Measurements from ENCODE around the gene PCED1B. TPM values are rescaled to one million over a fixed set of nuclear protein-coding genes. Genes with fewer than 3 reads are reported as not detected.

Gene PCED1B
- total and polyA plus RNA-seq, 4 donors: 2.2 to 8.2 (median 3.8) TPM

DNA sequence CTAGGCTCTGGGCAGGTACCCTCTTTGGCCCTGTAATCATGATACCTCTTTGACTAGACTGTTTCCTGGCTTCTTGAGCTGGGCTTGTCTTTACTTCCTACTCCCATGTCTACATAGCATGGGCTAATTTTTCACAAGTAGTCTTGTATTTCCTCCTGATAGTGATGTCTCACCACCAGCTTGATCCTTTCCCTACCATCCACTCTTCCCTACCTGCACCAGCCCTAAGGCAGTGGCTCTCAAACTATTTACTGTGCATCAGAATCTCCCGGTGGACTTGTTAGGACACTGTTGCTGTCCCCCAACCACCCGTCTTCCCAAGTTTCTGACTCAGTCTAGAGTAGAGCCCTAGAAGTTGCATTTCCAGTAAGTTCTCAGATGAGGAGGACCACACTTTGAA is 163.0 kb downstream of the PCED1B start:
- DNase-seq (no peak), ATAC-seq (ENCODE audit: insufficient read depth, low FRiP score) (no peak)
- Histone ChIP-seq H3K9me3 (ENCODE audit: control insufficient read depth in 4 of 4, insufficient read depth in 3 of 4, low read length in 3 of 4) (no peaks in the 10 kb centered on the region), H3K4me1 (ENCODE audit: control insufficient read depth in 5 of 5, insufficient read depth in 5 of 5, low read length in 5 of 5) (peaks cover 0 to 2% (median 0%) of the 10 kb centered on the region in 5 donors), H3K27me3 (ENCODE audit: control insufficient read depth in 3 of 3, insufficient read depth in 3 of 3, low read length in 2 of 3) (no peaks in the 10 kb centered on the region), H3K4me3 (no peak overlapping the region), H3K27ac (ENCODE audit: low read depth in 1 of 2, low read length in 1 of 2) (no peak overlapping the region), H3K9ac (ENCODE audit: insufficient read depth in 1 of 2, low read length in 2 of 2) (no peak overlapping the region), H3K36me3 (ENCODE audit: control insufficient read depth in 4 of 4, insufficient read depth in 4 of 4, low read length in 4 of 4) (no peaks in the 10 kb centered on the region)
- 94 to 96% methylated on average over 2 of the region's 2 CpGs for WGBS, 2 donors
- TF ChIP-seq, protein P1, sequence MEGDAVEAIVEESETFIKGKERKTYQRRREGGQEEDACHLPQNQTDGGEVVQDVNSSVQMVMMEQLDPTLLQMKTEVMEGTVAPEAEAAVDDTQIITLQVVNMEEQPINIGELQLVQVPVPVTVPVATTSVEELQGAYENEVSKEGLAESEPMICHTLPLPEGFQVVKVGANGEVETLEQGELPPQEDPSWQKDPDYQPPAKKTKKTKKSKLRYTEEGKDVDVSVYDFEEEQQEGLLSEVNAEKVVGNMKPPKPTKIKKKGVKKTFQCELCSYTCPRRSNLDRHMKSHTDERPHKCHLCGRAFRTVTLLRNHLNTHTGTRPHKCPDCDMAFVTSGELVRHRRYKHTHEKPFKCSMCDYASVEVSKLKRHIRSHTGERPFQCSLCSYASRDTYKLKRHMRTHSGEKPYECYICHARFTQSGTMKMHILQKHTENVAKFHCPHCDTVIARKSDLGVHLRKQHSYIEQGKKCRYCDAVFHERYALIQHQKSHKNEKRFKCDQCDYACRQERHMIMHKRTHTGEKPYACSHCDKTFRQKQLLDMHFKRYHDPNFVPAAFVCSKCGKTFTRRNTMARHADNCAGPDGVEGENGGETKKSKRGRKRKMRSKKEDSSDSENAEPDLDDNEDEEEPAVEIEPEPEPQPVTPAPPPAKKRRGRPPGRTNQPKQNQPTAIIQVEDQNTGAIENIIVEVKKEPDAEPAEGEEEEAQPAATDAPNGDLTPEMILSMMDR (IDR thresholded peaks at IDR 0.05; ENCODE audit: control extremely low read depth, extremely low read depth): no peak

DNA sequence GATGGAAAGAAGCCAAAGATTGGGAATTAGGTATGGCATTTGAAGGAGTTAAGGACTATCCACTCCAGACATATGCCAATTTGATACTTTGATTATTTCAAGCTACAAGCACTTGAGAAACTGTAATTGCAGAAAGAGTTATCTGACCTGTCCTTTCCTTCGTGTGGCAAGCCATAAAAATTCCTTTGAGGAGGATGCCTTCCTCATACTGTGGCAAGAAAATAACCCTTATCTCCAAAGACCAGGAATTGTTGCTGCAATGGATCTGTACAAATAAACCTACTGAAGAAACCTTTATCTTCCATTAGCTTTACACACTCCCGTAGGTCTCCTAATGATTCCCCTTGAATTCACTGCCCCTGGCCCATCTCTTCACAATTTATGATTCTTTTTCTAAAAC is 165.4 kb downstream of the PCED1B start:
- H3K4me1 ChIP-seq (ENCODE audit: control insufficient read depth in 5 of 5, insufficient read depth in 5 of 5, low read length in 5 of 5): no peaks in the 10 kb centered on the region
- WGBS, 2 donors: 73 to 85% methylated on average over 2 of the region's 2 CpGs
- ATAC-seq (ENCODE audit: insufficient read depth, low FRiP score) (no peak), DNase-seq (no peak)
- TF ChIP-seq, protein P1 (IDR thresholded peaks at IDR 0.05; ENCODE audit: control extremely low read depth, extremely low read depth): no peak
- H3K9me3 ChIP-seq (ENCODE audit: control insufficient read depth in 4 of 4, insufficient read depth in 3 of 4, low read length in 3 of 4): no peaks in the 10 kb centered on the region
- no peak overlapping the region for H3K27ac ChIP-seq (ENCODE audit: low read depth in 1 of 2, low read length in 1 of 2)
- H3K4me3 ChIP-seq: no peak overlapping the region
- no peak overlapping the region for H3K9ac ChIP-seq (ENCODE audit: insufficient read depth in 1 of 2, low read length in 2 of 2)
- no peaks in the 10 kb centered on the region for H3K36me3 ChIP-seq (ENCODE audit: control insufficient read depth in 4 of 4, insufficient read depth in 4 of 4, low read length in 4 of 4)
- no peaks in the 10 kb centered on the region for H3K27me3 ChIP-seq (ENCODE audit: control insufficient read depth in 3 of 3, insufficient read depth in 3 of 3, low read length in 2 of 3)

DNA sequence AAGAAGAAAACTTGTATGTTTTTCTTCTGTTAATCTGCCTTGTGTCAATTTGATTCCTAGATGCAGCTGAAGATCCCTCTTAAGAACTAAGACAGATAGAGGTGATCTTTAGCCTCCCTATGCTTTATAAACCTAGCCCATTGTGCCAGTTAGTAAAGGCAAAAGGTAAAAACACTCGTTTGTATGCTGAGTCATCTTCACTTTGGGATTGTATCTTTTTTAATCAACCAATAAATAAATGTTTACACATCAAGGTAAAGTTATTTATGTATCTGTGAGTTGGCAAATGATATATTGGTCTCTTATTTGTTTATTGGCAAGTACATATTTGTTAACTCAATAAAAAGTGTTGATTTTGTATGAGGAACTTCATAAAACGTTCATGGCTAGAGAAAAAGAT is 166.2 kb downstream of the PCED1B start:
- no peak for DNase-seq
- no peaks in the 10 kb centered on the region for H3K4me1 ChIP-seq (ENCODE audit: control insufficient read depth in 5 of 5, insufficient read depth in 5 of 5, low read length in 5 of 5)
- no peak overlapping the region for H3K9ac ChIP-seq (ENCODE audit: insufficient read depth in 1 of 2, low read length in 2 of 2)
- WGBS, 2 donors: 65 to 67% methylated on average over 2 of the region's 2 CpGs
- TF ChIP-seq, protein P1 (IDR thresholded peaks at IDR 0.05; ENCODE audit: control extremely low read depth, extremely low read depth): no peak
- H3K27ac ChIP-seq (ENCODE audit: low read depth in 1 of 2, low read length in 1 of 2): no peak overlapping the region
- no peaks in the 10 kb centered on the region for H3K27me3 ChIP-seq (ENCODE audit: control insufficient read depth in 3 of 3, insufficient read depth in 3 of 3, low read length in 2 of 3)
- no peak overlapping the region for H3K4me3 ChIP-seq
- no peak for ATAC-seq (ENCODE audit: insufficient read depth, low FRiP score)
- no peaks in the 10 kb centered on the region for H3K36me3 ChIP-seq (ENCODE audit: control insufficient read depth in 4 of 4, insufficient read depth in 4 of 4, low read length in 4 of 4)
- H3K9me3 ChIP-seq (ENCODE audit: control insufficient read depth in 4 of 4, insufficient read depth in 3 of 4, low read length in 3 of 4): no peaks in the 10 kb centered on the region

DNA sequence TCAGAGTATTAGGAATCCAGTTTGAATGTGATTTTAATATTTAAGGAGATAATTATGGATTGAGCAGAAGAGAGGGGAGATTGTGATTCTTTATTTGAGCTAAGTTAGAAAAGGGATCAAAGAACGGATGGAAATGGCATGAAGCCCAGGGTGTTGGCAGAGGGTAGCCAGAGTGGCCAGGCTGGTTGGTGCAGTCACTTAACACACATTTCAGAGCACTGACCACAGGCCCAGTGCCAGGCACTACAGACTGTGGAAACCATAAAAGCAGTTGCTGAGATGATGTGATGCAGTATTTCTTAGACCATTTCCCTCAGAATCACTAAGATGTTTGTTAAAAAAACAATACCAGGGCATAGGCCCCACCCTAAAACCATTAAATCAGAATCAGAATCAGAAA is 168.0 kb downstream of the PCED1B start:
- TF ChIP-seq, protein P1 (IDR thresholded peaks at IDR 0.05; ENCODE audit: control extremely low read depth, extremely low read depth): no peak
- DNase-seq: peak in 2 of 3 donors; percentile 27 to 63
- Histone ChIP-seq H3K4me1 (ENCODE audit: control insufficient read depth in 5 of 5, insufficient read depth in 5 of 5, low read length in 5 of 5) (no peaks in the 10 kb centered on the region), H3K9me3 (ENCODE audit: control insufficient read depth in 4 of 4, insufficient read depth in 3 of 4, low read length in 3 of 4) (peaks cover 0 to 9% (median 1%) of the 10 kb centered on the region in 4 donors), H3K27ac (ENCODE audit: low read depth in 1 of 2, low read length in 1 of 2) (no peak overlapping the region), H3K4me3 (no peak overlapping the region), H3K9ac (ENCODE audit: insufficient read depth in 1 of 2, low read length in 2 of 2) (no peak overlapping the region), H3K27me3 (ENCODE audit: control insufficient read depth in 3 of 3, insufficient read depth in 3 of 3, low read length in 2 of 3) (no peaks in the 10 kb centered on the region), H3K36me3 (ENCODE audit: control insufficient read depth in 4 of 4, insufficient read depth in 4 of 4, low read length in 4 of 4) (no peaks in the 10 kb centered on the region)
- 52 to 90% methylated on average over 1 of the region's 1 CpG for WGBS, 2 donors
- ATAC-seq (ENCODE audit: insufficient read depth, low FRiP score): no peak

All from lung (tissue), 12 donors.